H7 (cell line): Measurements from ENCODE around the gene USP2. TPM values are rescaled to one million over a fixed set of nuclear protein-coding genes. Genes with fewer than 3 reads are reported as not detected.
A peak's percentile ranks its signal among the peaks of the same experiment; 100 is the strongest.
"Not testable (repeated sequence)": the region's sequence is repeated elsewhere in the genome, so short reads cannot be mapped to it uniquely, and the experiment has no call there.

Experiments used
- DNase-seq: peaks from one replicate; pipeline ENCODE4 v3.0.0; 2012
- H3K27me3 ChIP-seq: 2 replicates; pipeline ENCODE4 v1.6.0; 2011; ENCODE audit warnings: mild to moderate bottlenecking, low read length; ENCODE audit not compliant: control insufficient read depth, insufficient read depth
- H3K36me3 ChIP-seq: replicated peaks from 2 replicates; pipeline ENCODE4 v1.5.1; 2011; ENCODE audit warnings: low read length; ENCODE audit not compliant: control insufficient read depth, insufficient read depth
- H3K4me3 ChIP-seq: 2 replicates; pipeline ENCODE4 v1.5.1; 2011; ENCODE audit warnings: low read depth, mild to moderate bottlenecking, control low read depth, low read length, moderate library complexity; ENCODE audit not compliant: insufficient read depth
- total RNA-seq: library from RNA; depleted of rRNA; stranded (reverse); fragments of >200 nt; shearing (Covaris generic); gene quantifications from 2 replicates; pipeline ENCODE4 v1.2.3, GENCODE V29; 2014

Gene USP2
- total RNA-seq, 1 experiment from 2014 or later: 2.8 TPM

DNA sequence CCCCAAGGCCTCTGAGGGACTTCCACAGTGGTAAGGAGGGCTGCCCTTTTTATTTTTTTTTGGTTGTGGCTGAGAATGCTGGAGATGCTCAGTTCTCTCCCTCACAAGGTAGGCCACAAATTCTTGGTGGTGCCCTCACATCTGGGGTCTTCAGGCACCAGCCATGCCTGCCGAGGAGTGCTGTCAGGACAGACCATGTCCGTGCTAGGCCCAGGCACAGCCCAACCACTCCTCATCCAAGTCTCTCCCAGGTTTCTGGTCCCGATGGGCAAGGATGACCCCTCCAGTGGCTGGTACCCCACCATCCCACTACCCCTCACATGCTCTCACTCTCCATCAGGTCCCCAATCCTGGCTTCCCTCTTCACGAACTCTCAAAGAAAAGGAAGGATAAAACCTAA lies 37.3 kb upstream of the USP2 start:
- peak; percentile 8 for DNase-seq
- H3K27me3 ChIP-seq: no peaks in the 10 kb centered on the region; the same call in 1 of the 2 replicates
- no peak overlapping the region for H3K4me3 ChIP-seq
- H3K36me3 ChIP-seq: peaks cover 29% of the 10 kb centered on the region

DNA sequence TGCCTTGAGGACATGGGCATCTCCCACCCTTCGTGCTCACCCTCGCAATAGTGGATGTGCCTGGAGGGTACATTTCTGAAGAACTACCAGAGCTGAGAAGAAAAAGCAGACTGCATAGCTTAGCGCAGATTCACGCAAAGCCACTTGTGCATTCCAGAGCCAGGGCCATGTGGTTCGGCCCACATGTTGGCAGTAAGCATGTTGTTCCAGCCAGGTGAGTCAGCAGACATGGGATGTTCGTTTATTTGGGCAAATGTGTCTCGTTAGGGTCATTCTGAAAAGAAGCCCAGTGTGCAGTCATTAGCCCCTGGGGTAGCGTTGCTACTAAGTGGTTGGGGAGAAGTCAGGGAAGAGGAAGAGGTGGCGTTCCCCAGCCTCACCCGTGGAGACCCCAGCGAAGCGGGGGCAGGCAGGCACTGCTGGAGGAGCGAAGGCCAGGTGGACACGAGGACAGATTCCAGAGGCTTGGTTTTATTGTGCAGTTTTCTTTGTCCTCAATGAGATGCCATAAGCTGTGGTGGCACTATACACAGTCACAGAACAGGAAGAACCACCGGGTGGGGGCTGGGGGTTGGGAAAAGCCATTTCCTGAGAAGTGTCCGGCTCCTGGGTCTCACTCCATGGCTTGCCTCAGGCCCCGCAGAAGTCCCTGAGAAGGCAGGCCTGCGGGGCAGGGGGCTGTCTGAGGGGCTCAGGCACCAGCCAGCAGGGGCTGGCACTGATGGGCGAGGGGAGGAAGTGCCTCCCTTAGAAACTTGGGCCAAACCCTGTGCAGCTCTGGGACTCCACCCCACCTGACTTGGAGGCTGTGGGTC lies 36.4 kb upstream of the USP2 start:
- DNase-seq: peak; percentile 55
- Histone ChIP-seq H3K27me3 (no peaks in the 10 kb centered on the region; the same call in 1 of the 2 replicates), H3K4me3 (no peak overlapping the region), H3K36me3 (peaks cover 29% of the 10 kb centered on the region)

DNA sequence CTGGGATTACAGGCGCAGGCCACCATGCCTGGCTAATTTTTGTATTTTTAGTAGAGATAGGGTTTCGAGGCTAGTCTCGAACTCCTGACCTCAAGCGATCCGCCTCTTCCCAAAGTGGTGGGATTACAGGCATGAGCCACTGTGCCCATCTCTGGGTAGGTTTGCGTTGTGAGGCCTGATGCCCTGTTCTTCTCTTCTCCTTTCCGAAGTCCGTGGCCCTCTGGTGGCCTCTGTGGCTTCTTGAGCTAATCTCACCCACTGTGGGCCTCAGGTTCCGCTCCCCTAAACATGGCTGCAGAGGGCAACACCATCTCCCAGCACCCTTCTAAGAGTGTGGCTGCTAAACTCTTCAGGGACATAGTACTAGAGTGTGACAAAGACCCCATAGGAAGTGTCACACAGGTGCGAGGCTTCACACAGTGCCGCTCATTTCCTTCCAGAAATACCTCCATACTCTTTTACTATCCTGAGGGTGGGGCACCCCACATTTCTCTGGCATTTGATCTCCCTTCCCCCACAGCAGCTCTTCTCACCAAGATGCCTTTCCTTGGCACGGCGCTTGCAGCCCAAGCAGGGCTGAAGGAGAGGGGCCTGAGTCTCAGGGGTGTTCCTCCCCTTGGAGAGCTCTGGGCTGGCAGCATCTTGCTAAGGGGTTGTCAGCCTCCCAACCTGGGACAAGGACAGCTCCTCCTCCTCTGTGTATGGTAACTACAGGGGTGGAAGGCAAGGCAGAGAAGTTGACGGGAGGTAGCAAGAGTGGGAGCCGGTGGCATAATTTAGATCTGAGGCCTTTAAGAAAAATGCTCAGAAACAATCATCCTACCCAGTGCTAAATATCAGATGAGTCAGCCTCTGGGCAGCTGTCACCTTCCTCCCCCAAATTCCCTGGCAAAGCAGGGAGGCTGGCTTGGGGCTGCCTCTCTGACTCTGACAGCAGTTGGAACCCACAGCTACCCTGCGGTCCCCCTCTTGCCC lies 35.4 kb upstream of the USP2 start:
- Histone ChIP-seq H3K36me3 (peaks cover 29% of the 10 kb centered on the region), H3K4me3 (no peak overlapping the region), H3K27me3 (no peaks in the 10 kb centered on the region)
- peak; percentile 65 for DNase-seq

DNA sequence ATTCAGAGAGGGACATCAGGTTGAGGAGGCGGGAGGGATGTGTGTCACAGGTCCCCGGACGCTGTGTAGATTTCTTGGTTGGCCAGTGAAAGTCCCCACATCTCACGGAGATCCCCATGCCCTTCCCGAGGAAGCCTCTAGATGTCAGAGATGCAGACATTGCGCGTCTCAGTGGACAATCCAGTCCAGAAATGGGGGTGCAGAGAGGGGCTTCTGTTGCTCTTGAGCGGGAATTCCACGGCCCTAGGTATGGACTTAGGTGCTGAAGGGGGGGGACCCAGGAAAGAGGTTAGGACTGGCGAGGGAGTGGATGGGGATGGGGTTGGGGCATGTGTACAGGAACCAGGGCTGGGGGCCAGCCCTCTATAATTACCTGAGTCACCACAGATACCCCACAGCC lies 34.5 kb upstream of the USP2 start:
- Histone ChIP-seq H3K4me3 (no peak overlapping the region), H3K27me3 (no peaks in the 10 kb centered on the region), H3K36me3 (peaks cover 25% of the 10 kb centered on the region)
- DNase-seq: peak; percentile 37

DNA sequence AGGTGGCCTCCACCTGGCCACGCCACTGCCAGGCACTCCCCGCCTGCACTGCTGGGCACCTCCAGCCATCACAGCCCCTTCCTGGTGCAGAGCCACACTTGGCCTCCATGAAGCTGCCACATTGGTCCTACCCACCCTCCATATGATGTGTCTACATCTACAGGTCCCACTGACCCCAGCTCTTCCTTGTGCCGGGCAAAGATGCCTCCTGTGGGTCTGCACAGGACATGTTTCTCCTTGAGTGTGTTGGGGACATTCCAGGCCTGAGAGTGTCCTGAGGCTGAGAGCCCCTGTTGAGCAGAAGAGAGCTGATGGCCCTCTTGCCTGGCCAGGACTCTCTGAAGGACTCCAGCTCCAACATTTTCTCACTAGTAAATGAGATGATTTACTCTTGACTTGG lies 34.0 kb upstream of the USP2 start:
- DNase-seq: no peak
- H3K36me3 ChIP-seq: peaks cover 21% of the 10 kb centered on the region
- no peaks in the 10 kb centered on the region for H3K27me3 ChIP-seq
- H3K4me3 ChIP-seq: no peak overlapping the region

DNA sequence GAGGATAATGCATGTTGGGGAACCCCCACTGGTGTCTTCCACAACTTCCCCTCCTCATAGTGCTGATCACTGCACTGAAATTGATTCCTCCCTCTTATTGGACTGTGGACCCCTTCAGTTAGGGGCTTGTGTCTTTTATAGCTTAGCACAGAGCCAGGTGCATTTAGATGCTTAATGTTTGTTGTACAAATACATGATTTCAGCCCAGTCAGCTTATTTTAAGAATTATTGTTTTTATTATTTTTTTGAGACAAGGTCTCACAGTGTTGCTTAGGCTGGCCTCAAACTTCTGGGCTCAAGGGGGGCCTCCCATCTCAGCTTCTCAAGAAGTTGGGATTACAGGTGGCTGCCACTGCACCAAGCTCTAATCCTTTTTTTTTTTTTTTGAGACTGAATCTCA lies 33.2 kb upstream of the USP2 start:
- DNase-seq: no peak
- Histone ChIP-seq H3K4me3 (no peak overlapping the region), H3K36me3 (peaks cover 13% of the 10 kb centered on the region)

DNA sequence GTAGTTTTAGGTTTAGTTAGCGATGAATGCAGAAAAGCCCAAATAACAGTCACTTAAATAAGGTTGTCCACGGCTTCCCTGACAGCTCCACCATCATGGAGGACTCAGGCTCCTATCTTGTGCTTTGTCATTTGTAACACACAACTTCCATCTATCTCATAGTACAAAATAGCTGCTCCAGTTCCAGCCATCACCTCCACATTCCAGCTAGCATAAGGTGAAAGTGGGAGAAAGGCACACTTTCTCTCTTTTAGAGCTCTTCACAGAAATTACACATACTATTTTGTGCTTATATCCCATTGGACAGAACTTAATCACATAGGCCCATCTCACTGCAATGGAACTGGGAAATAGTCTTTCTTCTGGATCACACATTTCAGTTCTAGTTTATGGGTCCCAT lies 32.8 kb upstream of the USP2 start:
- no peak overlapping the region for H3K4me3 ChIP-seq
- DNase-seq: no peak
- H3K36me3 ChIP-seq: peaks cover 9% of the 10 kb centered on the region
- H3K27me3 ChIP-seq: no peaks in the 10 kb centered on the region

More for the DNA sequence above, 33.2 kb upstream of the USP2 start:
- H3K27me3 ChIP-seq: no peaks in the 10 kb centered on the region

DNA sequence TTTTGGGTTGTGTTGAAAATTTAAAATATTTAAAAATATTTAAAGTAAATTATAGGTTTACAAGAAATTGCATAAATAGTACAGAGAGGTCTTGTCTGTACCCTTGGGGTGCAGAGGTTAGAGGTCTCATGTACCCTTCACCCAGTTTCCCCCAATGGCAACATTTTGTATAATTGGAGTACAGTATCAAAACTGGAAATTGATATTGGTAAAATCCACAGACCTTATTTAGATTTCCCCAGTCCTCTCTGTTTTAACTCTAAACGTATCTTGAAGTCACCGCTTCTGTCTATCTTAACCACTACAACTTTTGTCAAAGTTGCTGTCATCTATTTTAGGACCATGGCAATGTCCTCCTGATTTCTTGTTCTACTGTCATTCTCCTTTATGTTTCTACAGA lies 30.6 kb upstream of the USP2 start:
- DNase-seq: no peak
- no peak overlapping the region for H3K4me3 ChIP-seq
- no peaks in the 10 kb centered on the region for H3K27me3 ChIP-seq
- H3K36me3 ChIP-seq: no peaks in the 10 kb centered on the region

DNA sequence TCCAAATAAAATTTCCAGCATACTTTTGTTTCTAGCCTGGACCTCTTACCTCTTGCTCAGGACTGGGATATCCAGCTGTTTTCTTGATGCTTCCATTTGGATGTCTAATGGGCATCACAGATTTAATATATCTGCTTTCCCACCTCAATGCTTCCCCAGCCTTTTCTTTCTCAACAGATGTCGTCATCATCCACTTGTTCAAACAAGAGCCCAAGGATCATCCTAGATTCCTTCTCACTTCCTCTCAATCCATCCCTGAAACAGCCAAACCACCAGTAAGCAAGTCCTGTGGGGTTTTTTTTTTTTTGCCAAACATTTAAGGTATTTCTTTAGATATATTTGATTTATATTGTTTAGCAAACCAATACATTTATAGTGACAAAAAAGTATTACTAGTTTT lies 29.0 kb upstream of the USP2 start:
- no peak overlapping the region for H3K4me3 ChIP-seq
- no peaks in the 10 kb centered on the region for H3K36me3 ChIP-seq
- no peak for DNase-seq
- H3K27me3 ChIP-seq: no peaks in the 10 kb centered on the region

DNA sequence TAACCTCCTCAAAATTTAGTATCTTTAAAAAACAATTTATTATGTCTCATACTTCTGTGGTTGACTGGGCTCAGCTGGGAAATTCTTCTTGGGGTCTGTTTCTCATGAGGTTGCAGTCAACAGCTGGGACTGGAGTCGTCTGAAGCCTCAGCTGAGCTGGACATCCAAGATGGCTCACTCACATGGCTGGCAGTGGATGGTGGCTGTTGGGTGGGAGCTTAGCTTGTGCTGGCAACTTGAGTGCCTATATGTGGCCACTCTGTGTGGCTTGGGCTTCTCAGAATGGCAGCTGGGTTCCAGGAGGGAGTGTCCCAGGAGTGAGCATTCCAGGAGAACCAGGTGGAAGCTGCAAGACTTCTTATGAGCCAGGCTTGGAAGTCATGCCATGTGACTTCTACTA lies 28.2 kb upstream of the USP2 start:
- no peak for DNase-seq
- Histone ChIP-seq H3K4me3 (no peak overlapping the region), H3K36me3 (no peaks in the 10 kb centered on the region), H3K27me3 (no peaks in the 10 kb centered on the region)

DNA sequence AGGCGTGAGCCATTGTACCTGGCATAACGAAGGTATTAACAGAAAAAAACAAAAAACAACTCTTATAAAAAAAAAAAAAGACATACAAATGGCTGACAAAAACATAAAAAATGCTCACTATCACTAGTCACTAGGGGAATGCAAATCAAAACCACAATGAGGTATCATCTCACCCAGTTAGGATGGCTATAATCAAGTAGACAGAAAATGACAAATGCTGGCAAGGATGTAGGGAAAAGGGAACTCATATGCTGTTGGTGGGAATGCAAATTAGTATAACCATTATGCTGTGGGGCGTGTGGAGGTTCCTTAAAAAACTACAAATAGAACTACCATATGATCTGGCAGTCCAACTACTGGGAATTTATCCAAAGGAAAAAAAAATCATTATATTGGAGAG lies 24.5 kb upstream of the USP2 start:
- Histone ChIP-seq H3K36me3 (no peaks in the 10 kb centered on the region), H3K4me3 (no peak overlapping the region), H3K27me3 (no peaks in the 10 kb centered on the region)
- DNase-seq: no peak

DNA sequence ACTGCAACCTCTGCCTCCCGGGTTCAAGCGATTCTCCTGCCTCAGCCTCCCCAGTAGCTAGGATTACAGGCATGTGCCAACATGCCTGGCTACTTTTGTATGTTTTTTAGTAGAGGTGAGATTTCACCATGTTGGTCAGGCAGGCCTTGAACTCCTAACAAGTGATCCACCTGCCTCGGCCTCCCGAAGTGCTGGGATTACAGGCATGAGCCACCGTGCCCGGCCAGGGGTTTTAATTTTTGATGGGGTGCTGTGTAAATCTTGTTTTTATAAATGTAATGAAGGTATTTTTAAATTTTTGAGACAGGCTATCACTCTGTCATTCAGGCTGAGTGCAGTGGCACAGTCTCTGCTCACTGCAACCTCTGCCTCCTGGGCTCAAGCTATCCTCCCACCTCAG lies 24.0 kb upstream of the USP2 start:
- not testable (repeated sequence) for DNase-seq, H3K36me3 ChIP-seq, H3K4me3 ChIP-seq, H3K27me3 ChIP-seq

DNA sequence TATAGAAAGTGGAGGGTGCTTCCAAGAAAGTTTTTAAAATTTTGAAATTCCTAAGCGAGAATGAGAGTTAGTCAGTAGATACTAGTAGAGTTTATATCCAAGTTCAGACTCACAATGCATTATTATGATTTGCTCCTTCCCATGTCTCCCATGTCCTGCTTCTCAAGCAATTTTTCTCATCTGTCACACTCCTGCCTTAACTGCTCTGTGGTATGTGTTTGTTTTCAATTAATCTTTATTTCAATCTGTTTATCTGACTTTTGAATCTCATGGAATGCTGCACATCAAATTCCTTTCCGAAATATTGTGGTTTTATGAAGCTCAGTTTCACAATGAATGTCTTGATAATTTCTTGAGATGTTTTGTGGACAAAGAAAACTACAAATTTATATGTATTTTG lies 23.4 kb upstream of the USP2 start:
- DNase-seq: no peak
- Histone ChIP-seq H3K4me3 (no peak overlapping the region), H3K27me3 (no peaks in the 10 kb centered on the region), H3K36me3 (no peaks in the 10 kb centered on the region)

DNA sequence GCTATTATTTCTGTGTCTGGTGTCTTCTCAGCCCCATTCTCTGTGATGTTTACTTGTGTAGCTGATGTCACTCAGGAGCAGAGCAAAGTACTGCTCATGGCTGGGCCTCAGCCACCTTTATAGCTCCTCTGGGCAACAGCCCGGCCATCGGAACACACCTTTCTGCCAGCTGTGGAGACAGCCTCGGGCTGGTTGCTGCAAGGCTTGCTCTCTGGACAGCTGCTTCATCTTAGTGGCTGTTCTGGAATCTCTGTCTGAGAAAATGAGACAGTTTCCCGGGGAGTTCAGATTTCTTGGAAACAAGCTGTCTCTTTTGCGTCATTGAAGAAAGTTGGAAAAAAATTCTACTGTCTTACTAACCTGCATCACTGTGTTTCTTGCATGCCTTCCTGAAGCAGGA lies 21.5 kb upstream of the USP2 start:
- H3K36me3 ChIP-seq: no peaks in the 10 kb centered on the region
- no peaks in the 10 kb centered on the region for H3K27me3 ChIP-seq
- H3K4me3 ChIP-seq: no peak overlapping the region
- DNase-seq: no peak

DNA sequence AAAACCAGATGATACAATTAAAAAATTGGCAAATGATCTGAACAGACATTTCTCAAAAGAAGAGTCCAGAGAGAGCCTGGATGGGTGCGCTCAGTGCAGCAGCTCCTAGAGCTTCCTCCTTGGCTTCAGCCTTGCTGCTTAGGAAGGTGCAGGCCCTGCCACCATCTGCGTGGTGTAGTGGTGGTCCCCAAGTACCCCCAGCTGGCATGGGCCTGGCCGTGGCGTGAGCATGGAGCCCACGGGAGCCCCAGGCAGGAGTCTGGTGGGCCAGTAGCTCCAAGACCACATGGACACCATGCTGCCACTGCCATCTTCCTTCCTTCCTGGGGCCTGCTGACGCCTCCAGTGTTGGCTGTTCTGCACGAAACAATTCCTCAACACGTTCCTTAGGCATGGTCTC lies 21.0 kb upstream of the USP2 start:
- DNase-seq: no peak
- Histone ChIP-seq H3K36me3 (no peaks in the 10 kb centered on the region), H3K27me3 (no peaks in the 10 kb centered on the region), H3K4me3 (no peak overlapping the region)
